ENCODE results near the gene CDH26. TPM values are rescaled to one million over a fixed set of nuclear protein-coding genes. Genes with fewer than 3 reads are reported as not detected.

Gene CDH26
- total RNA-seq, 2 experiments from 2014 or later, result 0.19 to 0.36 TPM

DNA sequence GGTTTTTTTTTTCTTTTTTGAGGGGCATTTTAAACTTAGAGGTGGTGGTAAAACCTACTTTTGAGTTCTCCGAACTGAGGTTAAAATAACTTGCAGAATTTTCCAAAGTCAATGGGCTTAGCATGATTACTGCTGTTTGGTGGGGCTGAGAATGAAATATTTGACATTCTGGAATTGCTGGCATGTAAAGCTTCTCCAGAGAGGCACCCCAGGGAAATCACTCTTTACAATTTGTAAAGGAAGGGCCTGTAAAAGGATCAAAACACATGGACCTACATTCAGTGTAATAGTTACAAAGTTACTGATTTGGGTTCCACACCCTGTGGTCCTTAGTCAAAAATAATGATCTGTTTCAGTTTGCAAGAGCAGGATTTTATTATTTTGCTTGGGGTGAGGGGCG lies 12.5 kb upstream of the CDH26 start:
- H3K27ac ChIP-seq (ENCODE audit: low read depth, low read length, poor library complexity, severe bottlenecking), result no peak overlapping the region
- H3K79me2 ChIP-seq (ENCODE audit: insufficient read depth, low read depth, low read length), result peaks cover 13% of the 10 kb centered on the region
- TF ChIP-seq, protein P1, sequence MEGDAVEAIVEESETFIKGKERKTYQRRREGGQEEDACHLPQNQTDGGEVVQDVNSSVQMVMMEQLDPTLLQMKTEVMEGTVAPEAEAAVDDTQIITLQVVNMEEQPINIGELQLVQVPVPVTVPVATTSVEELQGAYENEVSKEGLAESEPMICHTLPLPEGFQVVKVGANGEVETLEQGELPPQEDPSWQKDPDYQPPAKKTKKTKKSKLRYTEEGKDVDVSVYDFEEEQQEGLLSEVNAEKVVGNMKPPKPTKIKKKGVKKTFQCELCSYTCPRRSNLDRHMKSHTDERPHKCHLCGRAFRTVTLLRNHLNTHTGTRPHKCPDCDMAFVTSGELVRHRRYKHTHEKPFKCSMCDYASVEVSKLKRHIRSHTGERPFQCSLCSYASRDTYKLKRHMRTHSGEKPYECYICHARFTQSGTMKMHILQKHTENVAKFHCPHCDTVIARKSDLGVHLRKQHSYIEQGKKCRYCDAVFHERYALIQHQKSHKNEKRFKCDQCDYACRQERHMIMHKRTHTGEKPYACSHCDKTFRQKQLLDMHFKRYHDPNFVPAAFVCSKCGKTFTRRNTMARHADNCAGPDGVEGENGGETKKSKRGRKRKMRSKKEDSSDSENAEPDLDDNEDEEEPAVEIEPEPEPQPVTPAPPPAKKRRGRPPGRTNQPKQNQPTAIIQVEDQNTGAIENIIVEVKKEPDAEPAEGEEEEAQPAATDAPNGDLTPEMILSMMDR (conservative IDR thresholded peaks at IDR 0.05; ENCODE audit: low read length), result no peak
- no peak for TF ChIP-seq EZH2phosphoT487 (IDR thresholded peaks at IDR 0.05; ENCODE audit: borderline replicate concordance, low read depth, low read length)
- H2AFZ ChIP-seq (ENCODE audit: low read length), result no peak overlapping the region
- peaks cover 37% of the 10 kb centered on the region for H3K36me3 ChIP-seq (ENCODE audit: insufficient read depth, low read length)
- BruUV-seq (replicated peaks), result no TSS peak
- H3K4me2 ChIP-seq (ENCODE audit: low read length), result no peak overlapping the region
- peaks cover 23% of the 10 kb centered on the region for H3K4me1 ChIP-seq (ENCODE audit: insufficient read depth, low read length, poor library complexity, severe bottlenecking)
- no peaks in the 10 kb centered on the region for H4K20me1 ChIP-seq (ENCODE audit: insufficient read depth, low read length)
- DNase-seq (ENCODE audit: low spot score), result no peak
- no peak overlapping the region for H3K4me3 ChIP-seq (ENCODE audit: low read depth, low read length, poor library complexity, severe bottlenecking)
- POLR2A ChIA-PET, result interaction anchor here (1.0 kb wide), 1 partner anchor 9 kb away, joined by 3 read pairs; no protein-coding TSS in a partner anchor
- intact Hi-C loops (cut with micrococcal nuclease; ENCODE audit: unreplicated experiment), result loop anchor here (10.0 kb wide), 1 partner anchor 459 kb away; no protein-coding TSS in a partner anchor
- CTCF ChIA-PET (ENCODE audit: unreplicated experiment), result no interaction called here
- no peaks in the 10 kb centered on the region for H3K9me2 ChIP-seq (ENCODE audit: insufficient read depth, low read length)
- no peaks in the 10 kb centered on the region for H3K9me3 ChIP-seq (ENCODE audit: low read length)

DNA sequence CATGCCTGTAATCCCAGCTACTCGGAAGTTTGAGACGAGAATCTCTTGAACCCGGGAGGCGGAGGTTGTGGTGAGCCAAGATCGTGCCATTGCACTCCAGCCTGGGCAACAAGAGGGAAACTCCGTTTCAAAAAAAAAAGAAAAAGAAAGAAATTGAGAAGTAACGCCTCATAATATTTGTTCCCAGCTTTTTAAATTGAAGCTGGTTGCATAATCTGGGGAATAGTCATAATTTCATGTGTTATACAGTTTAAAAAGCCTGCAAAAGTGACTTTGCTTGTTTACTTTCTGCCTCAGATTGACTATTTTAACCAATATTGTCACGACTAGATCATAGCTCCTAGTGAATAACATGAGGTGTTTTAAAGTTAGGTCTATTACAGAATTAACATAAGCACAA lies 10.8 kb upstream of the CDH26 start:
- H3K4me2 ChIP-seq (ENCODE audit: low read length), result no peak overlapping the region
- no peak overlapping the region for H3K4me3 ChIP-seq (ENCODE audit: low read depth, low read length, poor library complexity, severe bottlenecking)
- BruUV-seq (replicated peaks), result no TSS peak
- peaks cover 34% of the 10 kb centered on the region for H3K36me3 ChIP-seq (ENCODE audit: insufficient read depth, low read length)
- TF ChIP-seq, protein P1 (conservative IDR thresholded peaks at IDR 0.05; ENCODE audit: low read length), result no peak
- TF ChIP-seq EZH2phosphoT487 (IDR thresholded peaks at IDR 0.05; ENCODE audit: borderline replicate concordance, low read depth, low read length), result no peak
- H4K20me1 ChIP-seq (ENCODE audit: insufficient read depth, low read length), result no peaks in the 10 kb centered on the region
- H3K79me2 ChIP-seq (ENCODE audit: insufficient read depth, low read depth, low read length), result no peaks in the 10 kb centered on the region
- H3K27ac ChIP-seq (ENCODE audit: low read depth, low read length, poor library complexity, severe bottlenecking), result no peak overlapping the region
- CTCF ChIA-PET (ENCODE audit: unreplicated experiment), result no interaction called here
- no peaks in the 10 kb centered on the region for H3K9me2 ChIP-seq (ENCODE audit: insufficient read depth, low read length)
- peaks cover 15% of the 10 kb centered on the region for H3K4me1 ChIP-seq (ENCODE audit: insufficient read depth, low read length, poor library complexity, severe bottlenecking)
- POLR2A ChIA-PET, result interaction anchor here (0.6 kb wide), 1 partner anchor 25 kb away, joined by 3 read pairs; no protein-coding TSS in a partner anchor
- intact Hi-C loops (cut with micrococcal nuclease; ENCODE audit: unreplicated experiment), result loop anchor here (10.0 kb wide), 1 partner anchor 457 kb away; no protein-coding TSS in a partner anchor
- H2AFZ ChIP-seq (ENCODE audit: low read length), result no peak overlapping the region
- DNase-seq (ENCODE audit: low spot score), result no peak
- H3K9me3 ChIP-seq (ENCODE audit: low read length), result no peaks in the 10 kb centered on the region

DNA sequence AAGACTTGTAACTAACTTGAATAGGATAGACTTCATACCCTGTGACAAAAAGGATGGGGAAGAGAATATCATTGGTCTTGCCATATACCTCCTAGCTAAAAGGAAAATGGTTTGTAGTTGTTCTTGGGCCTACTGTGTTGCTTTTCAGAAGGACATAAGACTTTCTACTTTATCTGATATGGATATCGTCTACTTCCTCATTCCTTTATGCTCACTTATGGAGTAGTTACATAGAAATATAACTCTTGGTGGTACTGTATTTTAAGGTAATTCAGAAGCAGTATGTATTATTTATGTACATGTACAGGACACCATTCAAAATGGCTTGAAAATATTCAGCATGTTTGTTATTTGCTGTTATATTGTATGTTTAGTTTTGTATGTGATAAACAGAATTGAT lies 10.0 kb upstream of the CDH26 start:
- H3K27ac ChIP-seq (ENCODE audit: low read depth, low read length, poor library complexity, severe bottlenecking), result peak overlapping the region; percentile 46
- peak overlapping the region; percentile 67 for H3K4me2 ChIP-seq (ENCODE audit: low read length)
- BruUV-seq (replicated peaks), result no TSS peak
- CTCF ChIA-PET (ENCODE audit: unreplicated experiment), result no interaction called here
- POLR2A ChIA-PET, result no interaction called here
- no peaks in the 10 kb centered on the region for H3K9me3 ChIP-seq (ENCODE audit: low read length)
- no peaks in the 10 kb centered on the region for H3K79me2 ChIP-seq (ENCODE audit: insufficient read depth, low read depth, low read length)
- no peaks in the 10 kb centered on the region for H4K20me1 ChIP-seq (ENCODE audit: insufficient read depth, low read length)
- H2AFZ ChIP-seq (ENCODE audit: low read length), result peak overlapping the region; percentile 79; the same call in 1 of the 2 replicates
- intact Hi-C loops (cut with micrococcal nuclease; ENCODE audit: unreplicated experiment), result loop anchor here (10.0 kb wide), 1 partner anchor 457 kb away; no protein-coding TSS in a partner anchor
- no peak overlapping the region for H3K4me3 ChIP-seq (ENCODE audit: low read depth, low read length, poor library complexity, severe bottlenecking)
- TF ChIP-seq EZH2phosphoT487 (IDR thresholded peaks at IDR 0.05; ENCODE audit: borderline replicate concordance, low read depth, low read length), result no peak
- peaks cover 15% of the 10 kb centered on the region for H3K4me1 ChIP-seq (ENCODE audit: insufficient read depth, low read length, poor library complexity, severe bottlenecking)
- no peaks in the 10 kb centered on the region for H3K9me2 ChIP-seq (ENCODE audit: insufficient read depth, low read length)
- DNase-seq (ENCODE audit: low spot score), result no peak
- peaks cover 26% of the 10 kb centered on the region for H3K36me3 ChIP-seq (ENCODE audit: insufficient read depth, low read length)

All from OCI-LY7 (cell line).